ENCODE data around the gene HSPB2. TPM values are rescaled to one million over a fixed set of nuclear protein-coding genes. Genes with fewer than 3 reads are reported as not detected.

The HSPB2 gene
- total and polyA plus RNA-seq, 10 of the 15 experiments (the other 5 are each of a cell fraction or from before 2014, with no cell fraction given) = not detected

GRCh38 chr11:111937461-111937769, 24.9 kb downstream of the HSPB2 start:
- H3K27ac ChIP-seq (ENCODE audit: control insufficient read depth, insufficient read depth) = no peak overlapping the region
- peaks cover 22% of the 10 kb centered on the region for H3K4me1 ChIP-seq (ENCODE audit: control insufficient read depth, insufficient read depth, low read length)
- peak overlapping the region; percentile 41; the same call in 1 of the 2 replicates for H3K9ac ChIP-seq (ENCODE audit: control insufficient read depth, insufficient read depth, low read length)
- no peak for FAIRE-seq
- ChIA-PET RAD21 (ENCODE audit: unreplicated experiment) (interaction anchor here (10.8 kb wide), 1 partner anchor 43 kb away, joined by 109 read pairs; no protein-coding TSS in a partner anchor), SMC1A (ENCODE audit: uncharacterized antibody, unreplicated experiment) (interaction anchor here (0.7 to 1.4 kb wide), 2 partner anchors 16 to 175 kb away, joined by 3 to 4 read pairs; no protein-coding TSS in a partner anchor), CTCF (interaction anchor here (0.8 to 3.4 kb wide), 3 partner anchors 8 to 343 kb away, joined by 4 to 16 read pairs (median 5); no protein-coding TSS in a partner anchor), POLR2A (interaction anchor here (1.1 kb wide), 1 partner anchor 10 kb away, joined by 5 read pairs; no protein-coding TSS in a partner anchor)
- ATAC-seq = no peak
- no peaks in the 10 kb centered on the region for H3K36me3 ChIP-seq (ENCODE audit: control insufficient read depth in 2 of 2, insufficient read depth in 2 of 2, low read length in 1 of 2)
- WGBS (ENCODE audit: insufficient coverage, insufficient replicate concordance, low lambda C conversion rate, missing lambda C conversion rate) = 45% methylated on average over 5 of the region's 9 CpGs
- H3K27me3 ChIP-seq (replicated peaks in 1 of 2; ENCODE audit: control insufficient read depth in 2 of 2, insufficient read depth in 2 of 2, low read length in 1 of 2) = 0 out of 4 replicates have a peak, but pooled peaks cover 0 to 1% of the 10 kb centered on the region in 2 experiments
- peak overlapping the region; percentile 67 for H2AFZ ChIP-seq (ENCODE audit: control insufficient read depth, low read depth, low read length)
- no peaks in the 10 kb centered on the region for H4K20me1 ChIP-seq (ENCODE audit: control insufficient read depth, insufficient read depth)
- intact Hi-C loops (cut with micrococcal nuclease; ENCODE audit: unreplicated experiment) (loop anchor here (10.0 kb wide), 1 partner anchor 237 kb away; the partner anchor contains the start of gene BCO2), in situ Hi-C loops (cut with MboI) (loop anchor here (10.0 kb wide), 1 partner anchor 337 kb away; no protein-coding TSS in a partner anchor)
- peak overlapping the region; percentile 80 for H3K4me2 ChIP-seq (ENCODE audit: control insufficient read depth, insufficient read depth)
- no peak for DNase-seq (ENCODE audit: low read depth, low spot score)
- H3K4me3 ChIP-seq = peak overlapping the region; percentile 72
- no peak for TF ChIP-seq POLR2AphosphoS5 (IDR thresholded peaks at IDR 0.05; ENCODE audit: low read length)
- TF ChIP-seq RFX5 (IDR thresholded peaks at IDR 0.05; ENCODE audit: low read depth, low read length) = no peak
- TF ChIP-seq NFYA (IDR thresholded peaks at IDR 0.05; ENCODE audit: borderline replicate concordance, low read depth, low read length) = no peak
- TF ChIP-seq SMARCA5 (IDR thresholded peaks at IDR 0.05) = no peak
- no peak for TF ChIP-seq RUNX3 (IDR thresholded peaks at IDR 0.05; ENCODE audit: low read length)
- TF ChIP-seq IKZF1 (conservative IDR thresholded peaks at IDR 0.05) = no peak
- TF ChIP-seq EED (IDR thresholded peaks at IDR 0.05; ENCODE audit: low read depth) = no peak
- no TSS peak for BruUV-seq (replicated peaks)
- H3K9me3 ChIP-seq (replicated peaks; ENCODE audit: control insufficient read depth, insufficient read depth, low read length) = no peaks in the 10 kb centered on the region
- no peaks in the 10 kb centered on the region for H3K79me2 ChIP-seq (ENCODE audit: control insufficient read depth, insufficient read depth, low read length)

- Histone ChIP-seq H3K9me3 (replicated peaks; ENCODE audit: control insufficient read depth, insufficient read depth, low read length) (no peaks in the 10 kb centered on the region), H3K79me2 (ENCODE audit: control insufficient read depth, insufficient read depth, low read length) (no peaks in the 10 kb centered on the region), H3K9ac (ENCODE audit: control insufficient read depth, insufficient read depth, low read length) (no peak overlapping the region), H3K4me2 (ENCODE audit: control insufficient read depth, insufficient read depth) (peak overlapping the region; percentile 80), H3K27me3 (replicated peaks in 1 of 2; ENCODE audit: control insufficient read depth in 2 of 2, insufficient read depth in 2 of 2, low read length in 1 of 2) (0 out of 4 replicates have a peak, but pooled peaks cover 0 to 1% of the 10 kb centered on the region in 2 experiments), H4K20me1 (ENCODE audit: control insufficient read depth, insufficient read depth) (no peaks in the 10 kb centered on the region), H3K27ac (ENCODE audit: control insufficient read depth, insufficient read depth) (no peak overlapping the region), H2AFZ (ENCODE audit: control insufficient read depth, low read depth, low read length) (no peak overlapping the region; the same call in 1 of the 2 replicates), H3K4me3 (no peak overlapping the region; the same call in 1 of the 2 replicates), H3K36me3 (ENCODE audit: control insufficient read depth in 2 of 2, insufficient read depth in 2 of 2, low read length in 1 of 2) (no peaks in the 10 kb centered on the region), H3K4me1 (ENCODE audit: control insufficient read depth, insufficient read depth, low read length) (peaks cover 22% of the 10 kb centered on the region)
- no TSS peak for BruUV-seq (replicated peaks)
- SMC1A ChIA-PET (ENCODE audit: uncharacterized antibody, unreplicated experiment) = interaction anchor here (0.6 to 1.4 kb wide), 4 partner anchors 16 to 344 kb away, joined by 3 to 4 read pairs (median 3); no protein-coding TSS in a partner anchor
- intact Hi-C loops (cut with micrococcal nuclease; ENCODE audit: unreplicated experiment) = loop anchor here (10.0 kb wide), 1 partner anchor 237 kb away; the partner anchor contains the start of gene BCO2
- CTCF ChIA-PET = interaction anchor here (0.8 to 3.4 kb wide), 5 partner anchors 8 to 343 kb away, joined by 3 to 16 read pairs (median 4); no protein-coding TSS in a partner anchor
- no peak for TF ChIP-seq SRF (IDR thresholded peaks at IDR 0.05; ENCODE audit: low read depth in 2 of 2, low read length in 2 of 2)
- RAD21 ChIA-PET (ENCODE audit: unreplicated experiment) = interaction anchor here (10.8 kb wide), 1 partner anchor 42 kb away, joined by 109 read pairs; no protein-coding TSS in a partner anchor
- no peak for DNase-seq (ENCODE audit: low read depth, low spot score)
- POLR2A ChIA-PET = interaction anchor here (1.1 kb wide), 1 partner anchor 11 kb away, joined by 5 read pairs; no protein-coding TSS in a partner anchor
- in situ Hi-C loops (cut with MboI) = loop anchor here (10.0 kb wide), 1 partner anchor 337 kb away; no protein-coding TSS in a partner anchor
- no peak for FAIRE-seq
- 86% methylated on average over 7 of the region's 7 CpGs for WGBS (ENCODE audit: insufficient coverage, insufficient replicate concordance, low lambda C conversion rate, missing lambda C conversion rate)
- no peak for ATAC-seq
These were observed 25.3 kb downstream of the HSPB2 start for GRCh38 chr11:111937844-111938243.
